K562 (cell line): Measurements from ENCODE around the gene GGT5.
"Not testable (repeated sequence)": the region's sequence is repeated elsewhere in the genome, so short reads cannot be mapped to it uniquely, and the experiment has no call there.

ENCODE experiments used
- ATF3 ChIP-seq, 2 experiments: fragments of 450-650 bp in 1 of 2; sonication (generic) in 1 of 2; formaldehyde crosslinking in 1 of 2; IDR thresholded peaks in 1 of 2; conservative IDR thresholded peaks in 1 of 2; 2 replicates each; pipeline versions ENCODE4 v1.6.1 to v1.8.1; 2016 to 2023; ENCODE audit warnings: mild to moderate bottlenecking in 2 of 2, moderate library complexity in 2 of 2, inconsistent platforms in 1 of 2, missing genetic modification reagents in 1 of 2
- GABPB1 ChIP-seq: sonication (generic); formaldehyde crosslinking; IDR thresholded peaks from 2 replicates; pipeline ENCODE4 v1.8.0; 2022; ENCODE audit warnings: mild to moderate bottlenecking, missing genetic modification reagents
- GATAD2B ChIP-seq: fragments of 450-650 bp; IDR thresholded peaks from 2 replicates; pipeline ENCODE4 v1.6.1; 2017; ENCODE audit warnings: mild to moderate bottlenecking, borderline replicate concordance
- NFE2 ChIP-seq: IDR thresholded peaks from 2 replicates; pipeline ENCODE4 v1.6.1; 2014; ENCODE audit warnings: antibody characterized with exemption, low read depth
- NFIC ChIP-seq: fragments of 450-650 bp; IDR thresholded peaks from 2 replicates; pipeline ENCODE4 v1.6.1; 2017; ENCODE audit warnings: mild to moderate bottlenecking, inconsistent platforms
- PHF20 ChIP-seq: fragments of 450-650 bp; IDR thresholded peaks from 2 replicates; pipeline ENCODE4 v1.6.1; 2018; ENCODE audit not compliant: partially characterized antibody
- TAF1 ChIP-seq: IDR thresholded peaks from 2 replicates; pipeline ENCODE4 v1.6.1; 2011; ENCODE audit warnings: mild to moderate bottlenecking, low read length, moderate library complexity; ENCODE audit not compliant: insufficient read depth, control insufficient read depth, severe bottlenecking; ENCODE audit errors: extremely low read depth
- TFAM ChIP-seq: fragments of 250-450 bp; sonication (Bioruptor Pico); conservative IDR thresholded peaks from 2 replicates; pipeline ENCODE4 v1.5.0; 2021; ENCODE audit warnings: mild to moderate bottlenecking, moderate library complexity
- ZNF217 ChIP-seq: sonication (generic); formaldehyde crosslinking; IDR thresholded peaks from 2 replicates; pipeline ENCODE4 v1.8.0; 2022; ENCODE audit warnings: mild to moderate bottlenecking, missing genetic modification reagents
- ZNF764 ChIP-seq: fragments of 250-450 bp; sonication (Bioruptor Pico); IDR thresholded peaks from 2 replicates; pipeline ENCODE4 v1.4.0; 2020; ENCODE audit warnings: low read depth, mild to moderate bottlenecking, moderate library complexity
- TF ChIP-seq, protein P1 (sequence below), 3 experiments: IDR thresholded peaks in 2 of 3; conservative IDR thresholded peaks in 1 of 3; 2 replicates each; pipeline ENCODE4 v1.5.1; 2011 to 2012; ENCODE audit warnings: low read length in 3 of 3, mild to moderate bottlenecking in 3 of 3, control low read depth in 2 of 3, improper control_type of control experiment in 1 of 3, inconsistent platforms in 1 of 3, low read depth in 1 of 3, mixed read lengths in 1 of 3, moderate library complexity in 1 of 3; ENCODE audit not compliant: insufficient read depth in 2 of 3

GRCh38 chr22:24248611-24249010, 3.7 kb upstream of the GGT5 start:
- TF ChIP-seq PHF20; NFE2; TAF1; ATF3 (IDR thresholded peaks at IDR 0.05); ATF3 (CRISPR knock-in tag; conservative IDR thresholded peaks at IDR 0.05); NFIC; GATAD2B; TFAM; GABPB1 (CRISPR knock-in tag); ZNF764 (CRISPR knock-in tag); ZNF217 (CRISPR knock-in tag): not testable (repeated sequence)
- TF ChIP-seq, protein P1, sequence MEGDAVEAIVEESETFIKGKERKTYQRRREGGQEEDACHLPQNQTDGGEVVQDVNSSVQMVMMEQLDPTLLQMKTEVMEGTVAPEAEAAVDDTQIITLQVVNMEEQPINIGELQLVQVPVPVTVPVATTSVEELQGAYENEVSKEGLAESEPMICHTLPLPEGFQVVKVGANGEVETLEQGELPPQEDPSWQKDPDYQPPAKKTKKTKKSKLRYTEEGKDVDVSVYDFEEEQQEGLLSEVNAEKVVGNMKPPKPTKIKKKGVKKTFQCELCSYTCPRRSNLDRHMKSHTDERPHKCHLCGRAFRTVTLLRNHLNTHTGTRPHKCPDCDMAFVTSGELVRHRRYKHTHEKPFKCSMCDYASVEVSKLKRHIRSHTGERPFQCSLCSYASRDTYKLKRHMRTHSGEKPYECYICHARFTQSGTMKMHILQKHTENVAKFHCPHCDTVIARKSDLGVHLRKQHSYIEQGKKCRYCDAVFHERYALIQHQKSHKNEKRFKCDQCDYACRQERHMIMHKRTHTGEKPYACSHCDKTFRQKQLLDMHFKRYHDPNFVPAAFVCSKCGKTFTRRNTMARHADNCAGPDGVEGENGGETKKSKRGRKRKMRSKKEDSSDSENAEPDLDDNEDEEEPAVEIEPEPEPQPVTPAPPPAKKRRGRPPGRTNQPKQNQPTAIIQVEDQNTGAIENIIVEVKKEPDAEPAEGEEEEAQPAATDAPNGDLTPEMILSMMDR (IDR thresholded peaks at IDR 0.05 in 2 of 3, conservative IDR thresholded peaks at IDR 0.05 in 1 of 3; ENCODE audit: insufficient read depth in 2 of 3, low read depth in 1 of 3, low read length in 3 of 3), result not testable (repeated sequence)
